HG02623 (cell line): Measurements from ENCODE around the gene HIGD1C.
"Not testable (repeated sequence)": the region's sequence is repeated elsewhere in the genome, so short reads cannot be mapped to it uniquely, and the experiment has no call there.

Source experiments
- ATAC-seq: cut with Tn5 transposase; IDR thresholded peaks from one replicate; pipeline ENCODE4 v1.9.1; 2021; ENCODE audit warnings: moderate library complexity; ENCODE audit not compliant: unreplicated experiment

Gene HIGD1C

GRCh38 chr12:50952510-50952909, at the start of gene HIGD1C:
TSS of gene HIGD1C (plus strand) at chr12:50952544. CDS start at chr12:50953999, 1,455 bp downstream.
- ATAC-seq: no peak

GRCh38 chr12:50908479-50908878, 43.9 kb upstream of the HIGD1C start:
- ATAC-seq: not testable (repeated sequence)

- ATAC-seq: not testable (repeated sequence)
Measured at GRCh38 chr12:50912361-50912760, 40.0 kb upstream of the HIGD1C start.

GRCh38 chr12:50913224-50913623, 39.1 kb upstream of the HIGD1C start:
- ATAC-seq: no peak

GRCh38 chr12:50914872-50915484, 37.4 kb upstream of the HIGD1C start:
- ATAC-seq: no peak

GRCh38 chr12:50916292-50916691, 36.1 kb upstream of the HIGD1C start:
- ATAC-seq: no peak

GRCh38 chr12:50918584-50919316, 33.6 kb upstream of the HIGD1C start:
- ATAC-seq: no peak

GRCh38 chr12:50922820-50923219, 29.5 kb upstream of the HIGD1C start:
- no peak for ATAC-seq

- ATAC-seq: no peak
Measured at GRCh38 chr12:50923361-50924130, 28.8 kb upstream of the HIGD1C start.

GRCh38 chr12:50924131-50924438, 28.3 kb upstream of the HIGD1C start:
- no peak for ATAC-seq

- peak; percentile 93 for ATAC-seq
Measured at GRCh38 chr12:50924439-50925341, 27.7 kb upstream of the HIGD1C start.

- no peak for ATAC-seq
Measured at GRCh38 chr12:50925342-50925651, 27.0 kb upstream of the HIGD1C start.

GRCh38 chr12:50925920-50926319, 26.4 kb upstream of the HIGD1C start:
- ATAC-seq: no peak

GRCh38 chr12:50926415-50926814, 25.9 kb upstream of the HIGD1C start:
- ATAC-seq: no peak

GRCh38 chr12:50926932-50927331, 25.4 kb upstream of the HIGD1C start:
- ATAC-seq: not testable (repeated sequence)

- ATAC-seq: no peak
Measured at GRCh38 chr12:50927356-50927755, 25.0 kb upstream of the HIGD1C start.

GRCh38 chr12:50927766-50928224, 24.5 kb upstream of the HIGD1C start:
- ATAC-seq: no peak

- ATAC-seq: no peak
Measured at GRCh38 chr12:50928392-50928791, 24.0 kb upstream of the HIGD1C start.

- no peak for ATAC-seq
Measured at GRCh38 chr12:50929831-50930230, 22.5 kb upstream of the HIGD1C start.

- not testable (repeated sequence) for ATAC-seq
Measured at GRCh38 chr12:50930477-50930876, 21.9 kb upstream of the HIGD1C start.

- no peak for ATAC-seq
Measured at GRCh38 chr12:50932787-50933280, 19.5 kb upstream of the HIGD1C start.
